ENCODE data around the gene CD93.

Gene CD93

GRCh38 chr20:23061734-23062561, 24.2 kb downstream of the CD93 start:
- in situ Hi-C loops (cut with MboI; ENCODE audit: low sequenced_read_pairs): no loop called here

- in situ Hi-C loops (cut with MboI; ENCODE audit: low sequenced_read_pairs): no loop called here
Measured at GRCh38 chr20:23061262-23061661, 24.9 kb downstream of the CD93 start.

GRCh38 chr20:23060629-23061028, 25.5 kb downstream of the CD93 start:
- in situ Hi-C loops (cut with MboI; ENCODE audit: low sequenced_read_pairs): no loop called here

- in situ Hi-C loops (cut with MboI; ENCODE audit: low sequenced_read_pairs): loop anchor here (10.0 kb wide), 1 partner anchor 275 kb away; no protein-coding TSS in a partner anchor
Measured at GRCh38 chr20:23059846-23060245, 26.3 kb downstream of the CD93 start.

GRCh38 chr20:23059001-23059400, 27.1 kb downstream of the CD93 start:
- in situ Hi-C loops (cut with MboI; ENCODE audit: low sequenced_read_pairs): loop anchor here (10.0 kb wide), 1 partner anchor 276 kb away; no protein-coding TSS in a partner anchor

- in situ Hi-C loops (cut with MboI; ENCODE audit: low sequenced_read_pairs): loop anchor here (10.0 kb wide), 1 partner anchor 277 kb away; no protein-coding TSS in a partner anchor
Measured at GRCh38 chr20:23058240-23058639, 27.9 kb downstream of the CD93 start.

GRCh38 chr20:23052904-23053303, 33.2 kb downstream of the CD93 start:
- in situ Hi-C loops (cut with MboI; ENCODE audit: low sequenced_read_pairs): loop anchor here (5.0 to 10.0 kb wide), 2 partner anchors 94 to 282 kb away; no protein-coding TSS in a partner anchor

- in situ Hi-C loops (cut with MboI; ENCODE audit: low sequenced_read_pairs): loop anchor here (5.0 to 10.0 kb wide), 2 partner anchors 96 to 284 kb away; no protein-coding TSS in a partner anchor
Measured at GRCh38 chr20:23050847-23051627, 35.1 kb downstream of the CD93 start.

GRCh38 chr20:23050076-23050838, 35.9 kb downstream of the CD93 start:
- in situ Hi-C loops (cut with MboI; ENCODE audit: low sequenced_read_pairs): loop anchor here (5.0 to 10.0 kb wide), 2 partner anchors 97 to 285 kb away; no protein-coding TSS in a partner anchor

GRCh38 chr20:23049201-23050075, 36.7 kb downstream of the CD93 start, which contains the start of gene THBD:
THBD (minus strand) TSS chr20:23049672; CDS start chr20:23049504, 168 bp downstream.
- in situ Hi-C loops (cut with MboI; ENCODE audit: low sequenced_read_pairs): loop anchor here (5.0 to 25.0 kb wide), 3 partner anchors 98 to 712 kb away; no protein-coding TSS in a partner anchor

GRCh38 chr20:23048283-23049200, 37.6 kb downstream of the CD93 start:
- in situ Hi-C loops (cut with MboI; ENCODE audit: low sequenced_read_pairs): loop anchor here (25.0 kb wide), 1 partner anchor 711 kb away; no protein-coding TSS in a partner anchor

- in situ Hi-C loops (cut with MboI; ENCODE audit: low sequenced_read_pairs): loop anchor here (25.0 kb wide), 1 partner anchor 710 kb away; no protein-coding TSS in a partner anchor
Measured at GRCh38 chr20:23047738-23048214, 38.3 kb downstream of the CD93 start.

- in situ Hi-C loops (cut with MboI; ENCODE audit: low sequenced_read_pairs): loop anchor here (25.0 kb wide), 1 partner anchor 710 kb away; no protein-coding TSS in a partner anchor
Measured at GRCh38 chr20:23047001-23047737, 39.0 kb downstream of the CD93 start.

GRCh38 chr20:23046431-23046830, 39.7 kb downstream of the CD93 start:
- in situ Hi-C loops (cut with MboI; ENCODE audit: low sequenced_read_pairs): loop anchor here (25.0 kb wide), 1 partner anchor 709 kb away; no protein-coding TSS in a partner anchor

GRCh38 chr20:23043376-23043775, 42.7 kb downstream of the CD93 start:
- in situ Hi-C loops (cut with MboI; ENCODE audit: low sequenced_read_pairs): loop anchor here (25.0 kb wide), 1 partner anchor 706 kb away; no protein-coding TSS in a partner anchor

- in situ Hi-C loops (cut with MboI; ENCODE audit: low sequenced_read_pairs): loop anchor here (25.0 kb wide), 1 partner anchor 705 kb away; no protein-coding TSS in a partner anchor
Measured at GRCh38 chr20:23042270-23042669, 43.9 kb downstream of the CD93 start.

GRCh38 chr20:23039885-23040508, 46.1 kb downstream of the CD93 start:
- in situ Hi-C loops (cut with MboI; ENCODE audit: low sequenced_read_pairs): loop anchor here (25.0 kb wide), 1 partner anchor 703 kb away; no protein-coding TSS in a partner anchor

All from HL-60/S4 treated with retinoic acid at 250 ng/mL for 4 days and 3 days (cell line).